Small intestine (tissue), 7 donors: ENCODE results near the gene SUGCT. TPM values are rescaled to one million over a fixed set of nuclear protein-coding genes. Genes with fewer than 3 reads are reported as not detected.
A peak's percentile ranks its signal among the peaks of the same experiment; 100 is the strongest.
"Not testable (repeated sequence)": the region's sequence is repeated elsewhere in the genome, so short reads cannot be mapped to it uniquely, and the experiment has no call there.

Source experiments
- DNase-seq, 2 donors: peaks; one replicate each; pipeline versions ENCODE4 v3.0.0 to v3.0.0-alpha.2; 2013
- FAIRE-seq: peaks from 2 replicates; lab custom pipeline; 2012; peaks lifted over from hg19 to GRCh38; lab: Jason Lieb, UNC
- H3K27ac ChIP-seq, 3 donors: one replicate each; pipeline ENCODE4 v1.5.1; 2013; ENCODE audit warnings: low read length in 2 of 3, mild to moderate bottlenecking in 2 of 3, control low read depth in 1 of 3, inconsistent platforms in 1 of 3, low read depth in 1 of 3, moderate library complexity in 1 of 3
- H3K27me3 ChIP-seq, 3 donors: one replicate each; pipeline ENCODE4 v1.6.1; 2013; ENCODE audit warnings: low read length in 3 of 3, inconsistent platforms in 1 of 3; ENCODE audit not compliant: control insufficient read depth in 3 of 3, insufficient read depth in 3 of 3
- H3K36me3 ChIP-seq, 3 donors: one replicate each; pipeline ENCODE4 v1.6.1; 2013; ENCODE audit warnings: low read length in 3 of 3, inconsistent platforms in 1 of 3, low read depth in 1 of 3, mild to moderate bottlenecking in 1 of 3, moderate library complexity in 1 of 3; ENCODE audit not compliant: control insufficient read depth in 3 of 3, insufficient read depth in 2 of 3
- H3K4me1 ChIP-seq, 3 donors: one replicate each; pipeline ENCODE4 v1.6.1; 2013; ENCODE audit warnings: low read length in 2 of 3, inconsistent platforms in 1 of 3, low read depth in 1 of 3, mild to moderate bottlenecking in 1 of 3, moderate library complexity in 1 of 3; ENCODE audit not compliant: control insufficient read depth in 3 of 3, insufficient read depth in 2 of 3
- H3K4me3 ChIP-seq, 3 donors: one replicate each; pipeline ENCODE4 v1.5.1; 2013; ENCODE audit warnings: low read length in 3 of 3, control low read depth in 1 of 3, inconsistent platforms in 1 of 3, low read depth in 1 of 3, mild to moderate bottlenecking in 1 of 3, moderate library complexity in 1 of 3
- H3K9me3 ChIP-seq, 2 donors: one replicate each; pipeline ENCODE4 v1.6.1; 2013; ENCODE audit warnings: low read depth in 1 of 2, low read length in 1 of 2; ENCODE audit not compliant: control insufficient read depth in 2 of 2, insufficient read depth in 1 of 2
- WGBS, 3 donors: extraction: QIAGEN DNeasy Blood & Tissue Kit; methylation state at CpG; one replicate each; pipeline ENCODE4 v1.1.7; 2013; 5-methylcytosine and 5-hydroxymethylcytosine counted together
- polyA plus RNA-seq, 4 donors: library from polyadenylated mRNA; stranded (reverse) in 3 of 4; unstranded in 1 of 4; fragments of 200-250 nt in 3 of 4; fragments of 120-200 nt in 1 of 4; gene quantifications; one replicate each; pipeline versions ENCODE4 v1.2.1 to v1.2.3, GENCODE V29; 2013
- donor health status: healthy with polysubstance abuse.
- donor health status: control.
- donor health status: control.
- donor health status: Bipolar disorder and iron deficiency.
- donor health status: healthy.

The SUGCT gene
- polyA plus RNA-seq, 4 donors, result 0.54 to 26.9 (median 2.5) TPM

- H3K4me1 ChIP-seq, result peaks cover 0 to 13% (median 0%) of the 10 kb centered on the region in 3 donors
- no peaks in the 10 kb centered on the region for H3K36me3 ChIP-seq
- no peaks in the 10 kb centered on the region for H3K27me3 ChIP-seq
- no peak for FAIRE-seq
- DNase-seq, result no peak
- WGBS, 3 donors, result 91 to 100% (median 91%) methylated on average over 3 of the region's 3 CpGs
- no peaks in the 10 kb centered on the region for H3K9me3 ChIP-seq
- H3K4me3 ChIP-seq, result no peak overlapping the region
- no peak overlapping the region for H3K27ac ChIP-seq
Measured at GRCh38 chr7:40167291-40167690, 32.5 kb downstream of the SUGCT start.

- Histone ChIP-seq H3K4me1 (peaks cover 0 to 13% (median 0%) of the 10 kb centered on the region in 3 donors), H3K27ac (peak overlapping the region in 1 of 3 donors; percentile 2)
- not testable (repeated sequence) for H3K4me3 ChIP-seq, H3K27me3 ChIP-seq, H3K36me3 ChIP-seq, H3K9me3 ChIP-seq, FAIRE-seq
- 62 to 82% (median 74%) methylated on average over 3 of the region's 3 CpGs for WGBS, 3 donors
- DNase-seq, result peak in 1 of 2 donors; percentile 53
Measured at GRCh38 chr7:40168266-40168665, 33.5 kb downstream of the SUGCT start.

GRCh38 chr7:40173121-40173520 lies 38.3 kb downstream of the SUGCT start:
- not testable (repeated sequence) for H3K4me3 ChIP-seq, FAIRE-seq, H3K27ac ChIP-seq, H3K27me3 ChIP-seq, H3K36me3 ChIP-seq, H3K9me3 ChIP-seq, DNase-seq
- 88 to 91% (median 90%) methylated on average over 13 of the region's 13 CpGs for WGBS, 3 donors
- H3K4me1 ChIP-seq, result peaks cover 0 to 11% (median 0%) of the 10 kb centered on the region in 3 donors

GRCh38 chr7:40175256-40175655 lies 40.5 kb downstream of the SUGCT start:
- not testable (repeated sequence) for H3K27me3 ChIP-seq, H3K27ac ChIP-seq, DNase-seq, H3K4me3 ChIP-seq, H3K9me3 ChIP-seq, H3K4me1 ChIP-seq, H3K36me3 ChIP-seq, FAIRE-seq
- WGBS, 3 donors, result 91 to 97% (median 94%) methylated on average over 6 of the region's 6 CpGs

- Histone ChIP-seq H3K27me3 (no peaks in the 10 kb centered on the region), H3K27ac (no peak overlapping the region), H3K36me3 (no peaks in the 10 kb centered on the region), H3K4me1 (no peaks in the 10 kb centered on the region), H3K4me3 (no peak overlapping the region), H3K9me3 (no peaks in the 10 kb centered on the region)
- no peak for DNase-seq
- FAIRE-seq, result no peak
- 86 to 93% (median 92%) methylated on average over 9 of the region's 9 CpGs for WGBS, 3 donors
Measured at GRCh38 chr7:40175725-40176510, 41.1 kb downstream of the SUGCT start.

GRCh38 chr7:40177071-40177470 lies 42.3 kb downstream of the SUGCT start:
- Histone ChIP-seq H3K27me3 (no peaks in the 10 kb centered on the region), H3K9me3 (no peaks in the 10 kb centered on the region), H3K4me3 (no peak overlapping the region), H3K4me1 (no peaks in the 10 kb centered on the region), H3K27ac (no peak overlapping the region), H3K36me3 (no peaks in the 10 kb centered on the region)
- no peak for FAIRE-seq
- no peak for DNase-seq
- WGBS, 3 donors, result 85 to 91% (median 87%) methylated on average over 5 of the region's 5 CpGs

GRCh38 chr7:40182452-40182851 lies 47.6 kb downstream of the SUGCT start:
- no peaks in the 10 kb centered on the region for H3K27me3 ChIP-seq
- DNase-seq, result peak; percentile 26 to 38

GRCh38 chr7:40186586-40186985 lies 51.8 kb downstream of the SUGCT start:
- Histone ChIP-seq H3K27me3 (no peaks in the 10 kb centered on the region), H3K9me3 (no peaks in the 10 kb centered on the region), H3K4me3 (no peak overlapping the region), H3K4me1 (peaks cover 0 to 3% (median 0%) of the 10 kb centered on the region in 3 donors), H3K36me3 (peaks cover 0 to 10% (median 0%) of the 10 kb centered on the region in 3 donors), H3K27ac (no peak overlapping the region)
- FAIRE-seq (no peak), DNase-seq (no peak)
- WGBS, 3 donors, result 67 to 88% (median 70%) methylated on average over 1 of the region's 1 CpG

More at GRCh38 chr7:40182452-40182851, 47.6 kb downstream of the SUGCT start:
- no peak overlapping the region for H3K27ac ChIP-seq
- FAIRE-seq, result no peak
- H3K4me3 ChIP-seq, result no peak overlapping the region
- H3K4me1 ChIP-seq, result peaks cover 0 to 3% (median 0%) of the 10 kb centered on the region in 3 donors
- WGBS, 3 donors, result 34 to 75% (median 40%) methylated on average over 4 of the region's 4 CpGs
- peaks cover 0 to 10% (median 0%) of the 10 kb centered on the region in 3 donors for H3K36me3 ChIP-seq
- no peaks in the 10 kb centered on the region for H3K9me3 ChIP-seq
